CD14-positive monocyte (primary cell): ENCODE measurements around the gene GALNTL6. TPM values are rescaled to one million over a fixed set of nuclear protein-coding genes. Genes with fewer than 3 reads are reported as not detected.

Source experiments
- DNase-seq, 3 donors: peaks; one replicate each; pipeline ENCODE4 v3.0.0-alpha.2; 2011 to 2022
- H2AFZ ChIP-seq: 2 replicates; pipeline ENCODE4 v1.6.0; 2012; ENCODE audit warnings: mild to moderate bottlenecking, low read depth, low read length, inconsistent platforms; ENCODE audit not compliant: insufficient read depth, poor library complexity, severe bottlenecking
- H3K27ac ChIP-seq, 2 donors: 1 replicate in 1 of 2; 2 replicates in 1 of 2; pipeline ENCODE4 v1.5.1; 2012 to 2013; ENCODE audit warnings: low read length in 2 of 2, control low read depth in 1 of 2, inconsistent platforms in 1 of 2, low read depth in 1 of 2, mild to moderate bottlenecking in 1 of 2
- H3K27me3 ChIP-seq, 2 donors: one replicate each; pipeline versions ENCODE4 v1.6.0 to v1.6.1; 2011 to 2013; ENCODE audit warnings: low read length in 2 of 2; ENCODE audit not compliant: control insufficient read depth in 2 of 2, insufficient read depth in 2 of 2
- H3K36me3 ChIP-seq, 2 donors: replicated peaks in 1 of 2; 1 replicate in 1 of 2; 2 replicates in 1 of 2; pipeline versions ENCODE4 v1.5.1 to v1.6.1; 2012 to 2013; ENCODE audit warnings: low read length in 2 of 2, control low read depth in 1 of 2, inconsistent platforms in 1 of 2, mild to moderate bottlenecking in 1 of 2; ENCODE audit not compliant: insufficient read depth in 2 of 2, control insufficient read depth in 1 of 2
- H3K4me1 ChIP-seq, 2 donors: 1 replicate in 1 of 2; 2 replicates in 1 of 2; pipeline versions ENCODE4 v1.5.1 to v1.6.1; 2012 to 2013; ENCODE audit warnings: low read length in 2 of 2, control low read depth in 1 of 2, inconsistent platforms in 1 of 2, mild to moderate bottlenecking in 1 of 2, moderate library complexity in 1 of 2; ENCODE audit not compliant: insufficient read depth in 2 of 2, control insufficient read depth in 1 of 2
- H3K4me2 ChIP-seq: replicated peaks from 2 replicates; pipeline ENCODE3; 2012; ENCODE audit warnings: low read length, moderate library complexity, mild to moderate bottlenecking; ENCODE audit not compliant: poor library complexity, severe bottlenecking; ENCODE audit errors: extremely low read depth
- H3K4me3 ChIP-seq, 3 experiments: fragments of 200-600 bp in 1 of 3; sonication (generic) in 1 of 3; replicated peaks in 1 of 3; 1 replicate in 2 of 3; 2 replicates in 1 of 3; pipeline ENCODE4 v1.5.1; 2011 to 2013; ENCODE audit warnings: low read length in 3 of 3, mild to moderate bottlenecking in 3 of 3, control low read depth in 2 of 3, low read depth in 2 of 3, inconsistent platforms in 1 of 3, moderate library complexity in 1 of 3
- H3K79me2 ChIP-seq: 2 replicates; pipeline ENCODE4 v1.6.0; 2012; ENCODE audit warnings: mild to moderate bottlenecking, control low read depth, inconsistent platforms, low read length, moderate library complexity; ENCODE audit not compliant: insufficient read depth
- H3K9ac ChIP-seq: 2 replicates; pipeline ENCODE4 v1.6.0; 2017; ENCODE audit warnings: low read length, mild to moderate bottlenecking; ENCODE audit not compliant: insufficient read depth, poor library complexity, severe bottlenecking
- H3K9me3 ChIP-seq, 2 donors: replicated peaks in 1 of 2; 1 replicate in 1 of 2; 2 replicates in 1 of 2; pipeline versions ENCODE4 v1.5.1 to v1.6.1; 2012 to 2013; ENCODE audit warnings: low read length in 2 of 2, control low read depth in 1 of 2; ENCODE audit not compliant: control insufficient read depth in 1 of 2, insufficient read depth in 1 of 2
- H4K20me1 ChIP-seq: 2 replicates; pipeline ENCODE4 v1.6.0; 2012; ENCODE audit warnings: mild to moderate bottlenecking, low read length, control low read depth, moderate library complexity; ENCODE audit not compliant: insufficient read depth
- H3K27ac Mint-ChIP-seq, 7 donors: one replicate each; pipeline ENCODE4 v1.8.0; 2020; ENCODE audit warnings: mild to moderate bottlenecking in 7 of 7, mixed read lengths in 7 of 7, moderate library complexity in 6 of 7, inconsistent platforms in 2 of 7
- H3K27me3 Mint-ChIP-seq, 3 donors: one replicate each; pipeline ENCODE4 v1.8.0; 2021 to 2022; ENCODE audit warnings: low read depth in 3 of 3, mild to moderate bottlenecking in 3 of 3, mixed read lengths in 3 of 3, moderate library complexity in 3 of 3, inconsistent platforms in 1 of 3
- H3K36me3 Mint-ChIP-seq, 2 donors: one replicate each; pipeline ENCODE4 v1.8.0; 2020; ENCODE audit warnings: mixed read lengths in 2 of 2, inconsistent platforms in 1 of 2, mild to moderate bottlenecking in 1 of 2
- H3K4me1 Mint-ChIP-seq: one replicate; pipeline ENCODE4 v1.8.0; 2020; ENCODE audit warnings: mild to moderate bottlenecking, mixed read lengths
- H3K4me3 Mint-ChIP-seq, 2 donors: one replicate each; pipeline ENCODE4 v1.8.0; 2020; ENCODE audit warnings: mild to moderate bottlenecking in 2 of 2, mixed read lengths in 2 of 2, moderate library complexity in 1 of 2
- H3K9me3 Mint-ChIP-seq, 7 donors: one replicate each; pipeline ENCODE4 v1.8.0; 2020 to 2022; ENCODE audit warnings: mixed read lengths in 7 of 7, mild to moderate bottlenecking in 6 of 7, moderate library complexity in 6 of 7, inconsistent platforms in 2 of 7
- CTCF ChIP-seq: fragments of 200-600 bp; IDR thresholded peaks from one replicate; pipeline ENCODE4 v1.8.0; 2022; ENCODE audit warnings: antibody characterized with exemption, mild to moderate bottlenecking
- WGBS: methylation state at CpG from one replicate; pipeline ENCODE4 v1.1.5; 2013; ENCODE audit warnings: missing lambda C conversion rate; ENCODE audit not compliant: insufficient coverage; 5-methylcytosine and 5-hydroxymethylcytosine counted together
- intact Hi-C, 2 donors: fragments of 100-400 bp; cut with micrococcal nuclease; formaldehyde crosslinking; loops; one replicate each; pipeline versions ENCODE4 v1.15.0 to v1.15.1; 2023
- polyA plus RNA-seq, 3 donors: library from polyadenylated mRNA; depleted of rRNA in 1 of 3; unstranded in 2 of 3; stranded (reverse) in 1 of 3; fragments of 300-500 nt in 2 of 3; fragments of >200 nt in 1 of 3; fragmentation: Illumina TruSeq in 2 of 3; gene quantifications; 1 replicate in 2 of 3; 2 replicates in 1 of 3; pipeline ENCODE4 v1.2.3, GENCODE V29; 2012 to 2021

The GALNTL6 gene
- polyA plus RNA-seq, 3 donors, result 0.05 TPM; not detected in 2

- Mint-ChIP-seq H3K27ac (no peak overlapping the region), H3K36me3 (no peaks in the 10 kb centered on the region), H3K4me3 (no peak overlapping the region), H3K4me1 (no peaks in the 10 kb centered on the region), H3K27me3 (no peaks in the 10 kb centered on the region), H3K9me3 (peaks cover 0 to 7% (median 3%) of the 10 kb centered on the region in 7 donors)
- Histone ChIP-seq H2AFZ (no peak overlapping the region), H4K20me1 (no peaks in the 10 kb centered on the region), H3K79me2 (no peaks in the 10 kb centered on the region), H3K27ac (no peak overlapping the region), H3K4me2 (no peak overlapping the region), H3K4me3 (no peak overlapping the region), H3K4me1 (no peaks in the 10 kb centered on the region), H3K9me3 (no peaks in the 10 kb centered on the region), H3K36me3 (no peaks in the 10 kb centered on the region), H3K27me3 (no peaks in the 10 kb centered on the region), H3K9ac (no peak overlapping the region)
- no peak for DNase-seq
- WGBS, result no CpG with 5 or more reads among the region's 1 CpG
- intact Hi-C loops, result no loop called here
- TF ChIP-seq CTCF, result no peak
These were observed 356.7 kb downstream of the GALNTL6 start for GRCh38 chr4:172169871-172170270.

DNA sequence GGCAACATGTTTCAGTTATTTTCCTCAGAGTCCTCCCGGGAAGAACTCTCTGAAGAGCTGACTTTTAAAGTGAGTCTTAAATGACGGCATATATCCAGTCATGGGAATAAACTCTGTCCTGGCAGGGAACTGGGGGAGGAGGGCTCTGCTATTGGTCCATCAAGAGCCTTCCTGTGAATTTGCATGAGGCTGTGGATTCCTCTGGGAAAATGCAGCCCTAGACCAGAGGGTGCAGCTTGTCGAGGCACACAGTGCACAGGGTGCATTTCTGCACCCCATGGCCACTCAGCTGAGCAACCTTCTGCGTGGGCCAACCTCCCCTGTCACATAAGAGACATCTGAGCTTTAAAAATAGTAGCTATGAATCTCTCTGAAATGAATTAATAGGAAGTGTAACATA lies 360.0 kb downstream of the GALNTL6 start:
- no peak for TF ChIP-seq CTCF
- Histone ChIP-seq H3K9ac (no peak overlapping the region), H3K27ac (no peak overlapping the region), H3K4me2 (no peak overlapping the region), H3K9me3 (no peaks in the 10 kb centered on the region), H3K79me2 (no peaks in the 10 kb centered on the region), H3K27me3 (no peaks in the 10 kb centered on the region), H2AFZ (no peak overlapping the region), H3K4me1 (no peaks in the 10 kb centered on the region), H3K4me3 (no peak overlapping the region), H4K20me1 (no peaks in the 10 kb centered on the region), H3K36me3 (no peaks in the 10 kb centered on the region)
- no peak overlapping the region for H3K4me3 Mint-ChIP-seq
- no peak overlapping the region for H3K27ac Mint-ChIP-seq
- H3K4me1 Mint-ChIP-seq, result no peaks in the 10 kb centered on the region
- peaks cover 0 to 2% (median 2%) of the 10 kb centered on the region in 7 donors for H3K9me3 Mint-ChIP-seq
- no peak for DNase-seq
- no peaks in the 10 kb centered on the region for H3K27me3 Mint-ChIP-seq
- H3K36me3 Mint-ChIP-seq, result no peaks in the 10 kb centered on the region
- 81% methylated on average over 3 of the region's 4 CpGs for WGBS
- intact Hi-C loops, result no loop called here
